Mesenchymal stem cell (in vitro differentiated cells and primary cell): ENCODE data around the gene TPM1.

Experiments
- DNase-seq: peaks from one replicate; pipeline ENCODE4 v3.0.0-alpha.2; 2013
- H2AFZ ChIP-seq: one replicate; pipeline ENCODE4 v1.6.1; 2013; ENCODE audit warnings: low read depth, mild to moderate bottlenecking, control low read depth, inconsistent platforms, low read length, moderate library complexity
- H2AK5ac ChIP-seq: 2 replicates; pipeline ENCODE4 v1.6.1; 2013; ENCODE audit warnings: low read length, moderate library complexity, mild to moderate bottlenecking, inconsistent platforms; ENCODE audit not compliant: severe bottlenecking
- H2BK120ac ChIP-seq: one replicate; pipeline ENCODE4 v1.6.1; 2013; ENCODE audit warnings: low read depth, mild to moderate bottlenecking, inconsistent platforms, low read length, moderate library complexity
- H2BK12ac ChIP-seq, 2 experiments: one replicate each; pipeline ENCODE4 v1.6.1; 2013; ENCODE audit warnings: inconsistent platforms in 2 of 2, low read length in 2 of 2, mild to moderate bottlenecking in 2 of 2, moderate library complexity in 2 of 2, control low read depth in 1 of 2
- H2BK15ac ChIP-seq: one replicate; pipeline ENCODE4 v1.6.1; 2013; ENCODE audit warnings: mild to moderate bottlenecking, low read depth, inconsistent platforms; ENCODE audit not compliant: poor library complexity, severe bottlenecking
- H2BK5ac ChIP-seq: 2 replicates; pipeline ENCODE4 v1.6.1; 2013; ENCODE audit warnings: low read depth, mild to moderate bottlenecking, low read length, control low read depth, inconsistent platforms; ENCODE audit not compliant: poor library complexity, severe bottlenecking
- H3K14ac ChIP-seq, 2 experiments: one replicate each; pipeline ENCODE4 v1.6.1; 2013; ENCODE audit warnings: inconsistent platforms in 2 of 2, low read length in 2 of 2, control low read depth in 1 of 2, mild to moderate bottlenecking in 1 of 2, moderate library complexity in 1 of 2
- H3K18ac ChIP-seq, 2 experiments: one replicate each; pipeline ENCODE4 v1.6.1; 2013; ENCODE audit warnings: inconsistent platforms in 2 of 2, low read length in 2 of 2, control low read depth in 1 of 2, low read depth in 1 of 2, mild to moderate bottlenecking in 1 of 2
- H3K23ac ChIP-seq, 2 experiments: one replicate each; pipeline ENCODE4 v1.6.1; 2013; ENCODE audit warnings: inconsistent platforms in 2 of 2, low read length in 2 of 2, mild to moderate bottlenecking in 2 of 2, moderate library complexity in 2 of 2, control low read depth in 1 of 2
- H3K27ac ChIP-seq: 2 replicates; pipeline ENCODE4 v1.5.1; 2013; ENCODE audit warnings: mild to moderate bottlenecking, moderate library complexity, low read length, control low read depth, inconsistent platforms; ENCODE audit not compliant: poor library complexity, severe bottlenecking
- H3K27me3 ChIP-seq, 2 experiments: 2 replicates each; pipeline versions ENCODE4 v1.6.1 to v1.7.0; 2013; ENCODE audit warnings: low read length in 2 of 2, mild to moderate bottlenecking in 2 of 2, moderate library complexity in 2 of 2, control low read depth in 1 of 2, inconsistent platforms in 1 of 2; ENCODE audit not compliant: control insufficient read depth in 1 of 2, insufficient read depth in 1 of 2
- H3K36me3 ChIP-seq, 2 experiments: 2 replicates each; pipeline versions ENCODE4 v1.6.1 to v1.7.0; 2013; ENCODE audit warnings: low read length in 2 of 2, control low read depth in 1 of 2, inconsistent platforms in 1 of 2, low read depth in 1 of 2, mild to moderate bottlenecking in 1 of 2; ENCODE audit not compliant: insufficient read depth in 2 of 2, control insufficient read depth in 1 of 2
- H3K4ac ChIP-seq, 2 experiments: one replicate each; pipeline ENCODE4 v1.6.1; 2013; ENCODE audit warnings: inconsistent platforms in 2 of 2, low read length in 2 of 2, mild to moderate bottlenecking in 2 of 2, moderate library complexity in 2 of 2, control low read depth in 1 of 2, low read depth in 1 of 2
- H3K4me1 ChIP-seq: 2 replicates; pipeline ENCODE4 v1.6.1; 2013; ENCODE audit warnings: low read depth, low read length, control low read depth; ENCODE audit not compliant: control insufficient read depth, insufficient read depth
- H3K4me2 ChIP-seq: 2 replicates; pipeline ENCODE4 v1.6.1; 2013; ENCODE audit warnings: low read length, mild to moderate bottlenecking, inconsistent platforms; ENCODE audit not compliant: poor library complexity, severe bottlenecking
- H3K4me3 ChIP-seq, 2 experiments: 2 replicates each; pipeline versions ENCODE4 v1.5.1 to v1.7.0; 2013; ENCODE audit warnings: low read length in 2 of 2, mild to moderate bottlenecking in 2 of 2, control low read depth in 1 of 2, low read depth in 1 of 2; ENCODE audit not compliant: insufficient read depth in 1 of 2
- H3K79me1 ChIP-seq: replicated peaks from 2 replicates; pipeline ENCODE4 v1.6.1; 2013; ENCODE audit warnings: mild to moderate bottlenecking, control low read depth, low read length, inconsistent platforms; ENCODE audit not compliant: poor library complexity, severe bottlenecking
- H3K9ac ChIP-seq: 2 replicates; pipeline ENCODE4 v1.7.0; 2013; ENCODE audit warnings: mild to moderate bottlenecking, low read length, moderate library complexity
- H3K9me3 ChIP-seq: 2 replicates; pipeline ENCODE4 v1.7.0; 2013; ENCODE audit warnings: mild to moderate bottlenecking, low read length; ENCODE audit not compliant: control insufficient read depth
- H4K8ac ChIP-seq: one replicate; pipeline ENCODE4 v1.6.1; 2013; ENCODE audit warnings: inconsistent platforms, mild to moderate bottlenecking, low read length, moderate library complexity
- H4K91ac ChIP-seq: one replicate; pipeline ENCODE4 v1.6.1; 2013; ENCODE audit warnings: mild to moderate bottlenecking, low read length, inconsistent platforms
- WGBS: methylation state at CpG from one replicate; pipeline ENCODE4 v1.1.7; 2013; ENCODE audit warnings: mixed read lengths; 5-methylcytosine and 5-hydroxymethylcytosine counted together

TPM1 gene

GRCh38 chr15:63044077-63044644 is 1.6 kb downstream of the TPM1 start:
- 19% methylated on average over 6 of the region's 7 CpGs for WGBS

GRCh38 chr15:63044645-63045464 is 2.3 kb downstream of the TPM1 start:
- Histone ChIP-seq H4K91ac (no peak overlapping the region), H2BK5ac (no peak overlapping the region), H3K4ac (peak overlapping the region in 1 of 2 experiments; percentile 47), H3K23ac (no peak overlapping the region), H3K9ac (peak overlapping the region; percentile 37), H2AFZ (no peak overlapping the region), H3K4me1 (peaks cover 5% of the 10 kb centered on the region), H3K27ac (peak overlapping the region; percentile 100), H3K27me3 (peaks cover 0 to 5% of the 10 kb centered on the region in 2 experiments), H4K8ac (no peak overlapping the region), H2BK15ac (no peak overlapping the region), H2BK12ac (no peak overlapping the region), H3K9me3 (no peaks in the 10 kb centered on the region), H3K4me3 (peak overlapping the region; percentile 83 to 91), H3K18ac (peak overlapping the region in 1 of 2 experiments; percentile 58), H3K4me2 (peak overlapping the region; percentile 57), H2BK120ac (peak overlapping the region; percentile 36), H3K14ac (peak overlapping the region in 1 of 2 experiments; percentile 40), H2AK5ac (peak overlapping the region; percentile 62), H3K36me3 (peaks cover 0 to 31% of the 10 kb centered on the region in 2 experiments), H3K79me1 (no peaks in the 10 kb centered on the region)
- DNase-seq, result no peak
- 5% methylated on average over 5 of the region's 6 CpGs for WGBS

More at GRCh38 chr15:63044077-63044644, 1.6 kb downstream of the TPM1 start:
- peak overlapping the region in 1 of 2 experiments; percentile 70 for H2BK12ac ChIP-seq
- H3K4me3 ChIP-seq, result peak overlapping the region; percentile 83 to 91
- H3K27ac ChIP-seq, result peak overlapping the region; percentile 100
- H3K4me1 ChIP-seq, result peaks cover 5% of the 10 kb centered on the region
- no peak overlapping the region for H2BK15ac ChIP-seq
- peak overlapping the region; percentile 57 for H3K4me2 ChIP-seq
- H3K14ac ChIP-seq, result peak overlapping the region; percentile 90 to 98
- H3K9ac ChIP-seq, result peak overlapping the region; percentile 84
- H4K8ac ChIP-seq, result peak overlapping the region; percentile 27
- peak overlapping the region; percentile 95 to 99 for H3K18ac ChIP-seq
- H3K9me3 ChIP-seq, result no peaks in the 10 kb centered on the region
- peaks cover 0 to 31% of the 10 kb centered on the region in 2 experiments for H3K36me3 ChIP-seq
- H2AK5ac ChIP-seq, result peak overlapping the region; percentile 4
- H3K23ac ChIP-seq, result peak overlapping the region in 1 of 2 experiments; percentile 67
- no peak for DNase-seq
- H4K91ac ChIP-seq, result peak overlapping the region; percentile 88
- peaks cover 0 to 5% of the 10 kb centered on the region in 2 experiments for H3K27me3 ChIP-seq
- H3K79me1 ChIP-seq, result no peaks in the 10 kb centered on the region
- H2BK5ac ChIP-seq, result peak overlapping the region; percentile 96
- H2BK120ac ChIP-seq, result peak overlapping the region; percentile 36
- H2AFZ ChIP-seq, result no peak overlapping the region
- peak overlapping the region in 1 of 2 experiments; percentile 60 for H3K4ac ChIP-seq

- H3K23ac ChIP-seq, result no peak overlapping the region
- H3K36me3 ChIP-seq, result peaks cover 0 to 34% of the 10 kb centered on the region in 2 experiments
- H2AK5ac ChIP-seq, result peak overlapping the region; percentile 62
- H3K79me1 ChIP-seq, result no peaks in the 10 kb centered on the region
- no peak overlapping the region for H2BK120ac ChIP-seq
- no peak overlapping the region for H2BK5ac ChIP-seq
- no peak overlapping the region for H2AFZ ChIP-seq
- H3K9ac ChIP-seq, result peak overlapping the region; percentile 37
- H3K9me3 ChIP-seq, result no peaks in the 10 kb centered on the region
- no peak overlapping the region for H4K91ac ChIP-seq
- H3K4me2 ChIP-seq, result peak overlapping the region; percentile 86
- H3K4me1 ChIP-seq, result peaks cover 7% of the 10 kb centered on the region
- peak overlapping the region; percentile 100 for H3K27ac ChIP-seq
- H2BK12ac ChIP-seq, result no peak overlapping the region
- DNase-seq, result peak; percentile 42
- no peak overlapping the region for H4K8ac ChIP-seq
- H3K14ac ChIP-seq, result no peak overlapping the region
- H3K4ac ChIP-seq, result no peak overlapping the region
- WGBS, result 10% methylated on average over 2 of the region's 3 CpGs
- no peak overlapping the region for H3K18ac ChIP-seq
- H2BK15ac ChIP-seq, result no peak overlapping the region
- peak overlapping the region in 1 of 2 experiments; percentile 41 for H3K4me3 ChIP-seq
- H3K27me3 ChIP-seq, result peaks cover 0 to 5% of the 10 kb centered on the region in 2 experiments
Observed at GRCh38 chr15:63045465-63045840, 2.9 kb downstream of the TPM1 start.

GRCh38 chr15:63045879-63046278 is 3.3 kb downstream of the TPM1 start:
- H3K9me3 ChIP-seq, result no peaks in the 10 kb centered on the region
- H2BK5ac ChIP-seq, result no peak overlapping the region
- H3K4me3 ChIP-seq, result no peak overlapping the region
- no peak overlapping the region for H3K23ac ChIP-seq
- no peak overlapping the region for H2BK120ac ChIP-seq
- 41% methylated on average over 1 of the region's 3 CpGs for WGBS
- peak overlapping the region; percentile 100 for H3K27ac ChIP-seq
- H3K79me1 ChIP-seq, result no peaks in the 10 kb centered on the region
- peaks cover 0 to 34% of the 10 kb centered on the region in 2 experiments for H3K36me3 ChIP-seq
- no peak overlapping the region for H3K4ac ChIP-seq
- no peak overlapping the region for H3K14ac ChIP-seq
- H3K18ac ChIP-seq, result no peak overlapping the region
- peak overlapping the region; percentile 86 for H3K4me2 ChIP-seq
- no peak overlapping the region for H4K8ac ChIP-seq
- no peak overlapping the region for H2AFZ ChIP-seq
- peak overlapping the region; percentile 37 for H3K9ac ChIP-seq
- H2BK15ac ChIP-seq, result no peak overlapping the region
- peaks cover 7% of the 10 kb centered on the region for H3K4me1 ChIP-seq
- no peak overlapping the region for H2AK5ac ChIP-seq
- no peak overlapping the region for H2BK12ac ChIP-seq
- no peak for DNase-seq
- no peak overlapping the region for H4K91ac ChIP-seq
- H3K27me3 ChIP-seq, result peaks cover 0 to 5% of the 10 kb centered on the region in 2 experiments
